Mesenchymal stem cell (in vitro differentiated cells and primary cell): ENCODE data around the gene KRT5.

Experiments
- DNase-seq: peaks from one replicate; pipeline ENCODE4 v3.0.0-alpha.2; 2013
- H2AFZ ChIP-seq: one replicate; pipeline ENCODE4 v1.6.1; 2013; ENCODE audit warnings: low read depth, mild to moderate bottlenecking, control low read depth, inconsistent platforms, low read length, moderate library complexity
- H2AK5ac ChIP-seq: 2 replicates; pipeline ENCODE4 v1.6.1; 2013; ENCODE audit warnings: low read length, moderate library complexity, mild to moderate bottlenecking, inconsistent platforms; ENCODE audit not compliant: severe bottlenecking
- H2BK120ac ChIP-seq: one replicate; pipeline ENCODE4 v1.6.1; 2013; ENCODE audit warnings: low read depth, mild to moderate bottlenecking, inconsistent platforms, low read length, moderate library complexity
- H2BK12ac ChIP-seq, 2 experiments: one replicate each; pipeline ENCODE4 v1.6.1; 2013; ENCODE audit warnings: inconsistent platforms in 2 of 2, low read length in 2 of 2, mild to moderate bottlenecking in 2 of 2, moderate library complexity in 2 of 2, control low read depth in 1 of 2
- H2BK15ac ChIP-seq: one replicate; pipeline ENCODE4 v1.6.1; 2013; ENCODE audit warnings: mild to moderate bottlenecking, low read depth, inconsistent platforms; ENCODE audit not compliant: poor library complexity, severe bottlenecking
- H2BK5ac ChIP-seq: 2 replicates; pipeline ENCODE4 v1.6.1; 2013; ENCODE audit warnings: low read depth, mild to moderate bottlenecking, low read length, control low read depth, inconsistent platforms; ENCODE audit not compliant: poor library complexity, severe bottlenecking
- H3K14ac ChIP-seq, 2 experiments: one replicate each; pipeline ENCODE4 v1.6.1; 2013; ENCODE audit warnings: inconsistent platforms in 2 of 2, low read length in 2 of 2, control low read depth in 1 of 2, mild to moderate bottlenecking in 1 of 2, moderate library complexity in 1 of 2
- H3K18ac ChIP-seq, 2 experiments: one replicate each; pipeline ENCODE4 v1.6.1; 2013; ENCODE audit warnings: inconsistent platforms in 2 of 2, low read length in 2 of 2, control low read depth in 1 of 2, low read depth in 1 of 2, mild to moderate bottlenecking in 1 of 2
- H3K23ac ChIP-seq, 2 experiments: one replicate each; pipeline ENCODE4 v1.6.1; 2013; ENCODE audit warnings: inconsistent platforms in 2 of 2, low read length in 2 of 2, mild to moderate bottlenecking in 2 of 2, moderate library complexity in 2 of 2, control low read depth in 1 of 2
- H3K27ac ChIP-seq: 2 replicates; pipeline ENCODE4 v1.5.1; 2013; ENCODE audit warnings: mild to moderate bottlenecking, moderate library complexity, low read length, control low read depth, inconsistent platforms; ENCODE audit not compliant: poor library complexity, severe bottlenecking
- H3K27me3 ChIP-seq, 2 experiments: 2 replicates each; pipeline versions ENCODE4 v1.6.1 to v1.7.0; 2013; ENCODE audit warnings: low read length in 2 of 2, mild to moderate bottlenecking in 2 of 2, moderate library complexity in 2 of 2, control low read depth in 1 of 2, inconsistent platforms in 1 of 2; ENCODE audit not compliant: control insufficient read depth in 1 of 2, insufficient read depth in 1 of 2
- H3K36me3 ChIP-seq, 2 experiments: 2 replicates each; pipeline versions ENCODE4 v1.6.1 to v1.7.0; 2013; ENCODE audit warnings: low read length in 2 of 2, control low read depth in 1 of 2, inconsistent platforms in 1 of 2, low read depth in 1 of 2, mild to moderate bottlenecking in 1 of 2; ENCODE audit not compliant: insufficient read depth in 2 of 2, control insufficient read depth in 1 of 2
- H3K4ac ChIP-seq, 2 experiments: one replicate each; pipeline ENCODE4 v1.6.1; 2013; ENCODE audit warnings: inconsistent platforms in 2 of 2, low read length in 2 of 2, mild to moderate bottlenecking in 2 of 2, moderate library complexity in 2 of 2, control low read depth in 1 of 2, low read depth in 1 of 2
- H3K4me1 ChIP-seq: 2 replicates; pipeline ENCODE4 v1.6.1; 2013; ENCODE audit warnings: low read depth, low read length, control low read depth; ENCODE audit not compliant: control insufficient read depth, insufficient read depth
- H3K4me2 ChIP-seq: 2 replicates; pipeline ENCODE4 v1.6.1; 2013; ENCODE audit warnings: low read length, mild to moderate bottlenecking, inconsistent platforms; ENCODE audit not compliant: poor library complexity, severe bottlenecking
- H3K4me3 ChIP-seq, 2 experiments: 2 replicates each; pipeline versions ENCODE4 v1.5.1 to v1.7.0; 2013; ENCODE audit warnings: low read length in 2 of 2, mild to moderate bottlenecking in 2 of 2, control low read depth in 1 of 2, low read depth in 1 of 2; ENCODE audit not compliant: insufficient read depth in 1 of 2
- H3K79me1 ChIP-seq: replicated peaks from 2 replicates; pipeline ENCODE4 v1.6.1; 2013; ENCODE audit warnings: mild to moderate bottlenecking, control low read depth, low read length, inconsistent platforms; ENCODE audit not compliant: poor library complexity, severe bottlenecking
- H3K9ac ChIP-seq: 2 replicates; pipeline ENCODE4 v1.7.0; 2013; ENCODE audit warnings: mild to moderate bottlenecking, low read length, moderate library complexity
- H3K9me3 ChIP-seq: 2 replicates; pipeline ENCODE4 v1.7.0; 2013; ENCODE audit warnings: mild to moderate bottlenecking, low read length; ENCODE audit not compliant: control insufficient read depth
- H4K8ac ChIP-seq: one replicate; pipeline ENCODE4 v1.6.1; 2013; ENCODE audit warnings: inconsistent platforms, mild to moderate bottlenecking, low read length, moderate library complexity
- H4K91ac ChIP-seq: one replicate; pipeline ENCODE4 v1.6.1; 2013; ENCODE audit warnings: mild to moderate bottlenecking, low read length, inconsistent platforms
- WGBS: methylation state at CpG from one replicate; pipeline ENCODE4 v1.1.7; 2013; ENCODE audit warnings: mixed read lengths; 5-methylcytosine and 5-hydroxymethylcytosine counted together

KRT5 gene

DNA sequence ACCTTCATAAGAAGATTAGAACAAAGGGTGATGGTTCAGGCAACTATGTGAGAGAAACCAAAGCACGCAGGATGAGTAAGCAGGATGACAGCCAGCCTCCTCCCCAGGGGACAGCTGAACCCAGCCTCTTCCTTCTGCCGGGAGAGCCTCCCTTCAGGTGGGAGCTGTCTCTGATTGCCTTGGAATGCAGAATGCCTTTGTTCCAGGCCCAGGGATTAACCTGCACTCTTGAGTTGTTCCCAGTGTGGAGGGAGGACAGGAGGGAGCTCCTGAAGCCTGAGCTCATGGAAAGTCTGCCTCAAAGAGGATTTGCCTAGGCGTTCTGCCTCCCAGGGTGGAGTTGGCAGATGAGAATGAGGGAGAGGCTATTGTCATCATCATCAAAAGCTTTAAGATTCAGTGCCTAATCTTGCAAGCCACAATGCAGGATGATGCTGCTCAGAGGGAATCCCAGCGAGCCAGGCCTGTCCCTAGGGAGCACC is 23.6 kb downstream of the KRT5 start:
- Histone ChIP-seq H3K9me3 (no peaks in the 10 kb centered on the region), H2BK12ac (no peak overlapping the region), H3K27ac (no peak overlapping the region), H3K18ac (no peak overlapping the region), H2AFZ (no peak overlapping the region), H3K79me1 (no peaks in the 10 kb centered on the region), H3K36me3 (no peaks in the 10 kb centered on the region), H3K4me3 (no peak overlapping the region), H2BK120ac (no peak overlapping the region), H3K4me1 (peaks cover 2% of the 10 kb centered on the region), H3K27me3 (peaks cover 21 to 45% of the 10 kb centered on the region in 2 experiments), H3K23ac (no peak overlapping the region), H4K8ac (no peak overlapping the region), H3K4ac (no peak overlapping the region), H2BK5ac (no peak overlapping the region), H2BK15ac (no peak overlapping the region), H3K4me2 (no peak overlapping the region), H4K91ac (no peak overlapping the region), H3K14ac (no peak overlapping the region), H3K9ac (no peak overlapping the region), H2AK5ac (no peak overlapping the region)
- DNase-seq: peak; percentile 22
- 22% methylated on average over 4 of the region's 4 CpGs for WGBS

DNA sequence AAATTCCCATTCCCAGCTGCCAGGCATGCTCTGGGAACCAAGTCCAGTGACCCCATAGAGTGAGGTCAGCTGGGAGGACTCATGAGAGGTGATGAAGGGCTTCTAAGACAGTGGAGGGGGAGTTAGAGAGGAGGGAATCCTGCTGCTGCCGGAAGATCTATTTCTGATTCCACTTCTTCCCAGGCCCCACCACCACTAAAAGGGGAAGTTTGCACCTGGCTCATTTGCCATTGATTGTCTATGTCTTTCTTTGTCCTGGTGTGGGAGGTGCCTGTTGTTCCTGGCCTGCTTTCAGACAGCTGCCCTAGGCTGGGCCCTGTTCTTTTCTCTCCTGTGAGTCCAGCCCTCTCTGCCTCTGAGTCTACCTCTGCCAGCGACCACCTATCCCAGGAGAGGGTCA is 24.1 kb downstream of the KRT5 start:
- Histone ChIP-seq H3K27ac (no peak overlapping the region), H3K9me3 (no peaks in the 10 kb centered on the region), H2BK15ac (no peak overlapping the region), H2BK12ac (no peak overlapping the region), H2AFZ (no peak overlapping the region), H2AK5ac (no peak overlapping the region), H3K9ac (no peak overlapping the region), H3K27me3 (peaks cover 25 to 50% of the 10 kb centered on the region in 2 experiments), H3K23ac (no peak overlapping the region), H3K4me2 (no peak overlapping the region), H2BK5ac (no peak overlapping the region), H2BK120ac (no peak overlapping the region), H4K8ac (no peak overlapping the region), H3K79me1 (no peaks in the 10 kb centered on the region), H3K18ac (no peak overlapping the region), H3K36me3 (no peaks in the 10 kb centered on the region), H3K4ac (no peak overlapping the region), H4K91ac (no peak overlapping the region), H3K4me1 (peaks cover 2% of the 10 kb centered on the region), H3K14ac (no peak overlapping the region), H3K4me3 (no peak overlapping the region)
- WGBS: 53% methylated on average over 1 of the region's 2 CpGs
- DNase-seq: no peak

DNA sequence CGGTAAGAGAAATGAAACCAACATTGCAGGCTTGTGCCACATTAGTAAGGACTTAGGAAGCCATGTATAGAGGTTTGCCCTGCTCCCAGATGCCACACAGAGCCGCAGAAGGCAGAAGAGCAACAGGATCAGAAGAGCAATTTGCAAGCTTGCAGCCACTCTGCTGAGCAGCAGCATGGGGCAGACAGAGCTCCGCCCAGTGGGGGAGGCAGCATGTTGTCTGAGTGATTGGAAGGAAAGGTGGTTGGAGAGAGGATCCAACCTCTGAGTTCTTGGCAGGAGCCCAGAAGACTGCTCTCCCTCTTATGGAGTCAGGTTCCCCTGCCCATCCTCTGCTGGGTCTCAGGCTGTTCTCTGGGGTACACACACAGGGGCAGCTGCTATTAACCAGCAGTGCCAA is 24.8 kb downstream of the KRT5 start:
- H2AFZ ChIP-seq: no peak overlapping the region

DNA sequence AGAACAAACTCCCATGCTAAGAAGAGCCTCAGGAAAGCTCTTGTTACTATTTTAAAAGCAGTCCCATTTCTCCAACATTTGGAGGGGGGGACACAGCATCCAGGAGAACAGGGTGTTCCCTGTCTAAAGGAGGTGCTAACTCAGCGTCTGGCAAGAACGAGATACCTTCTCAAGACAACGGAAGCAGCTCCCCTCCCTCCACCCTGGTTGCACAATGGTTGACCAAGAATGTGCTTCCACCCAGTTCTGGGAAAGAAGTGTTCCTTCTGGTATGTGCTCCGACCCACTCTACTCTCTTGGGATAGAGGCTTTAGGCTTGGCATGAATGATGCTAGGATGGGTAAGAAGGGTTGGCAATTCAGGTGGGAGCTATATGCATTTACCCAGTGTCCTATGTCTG is 25.7 kb downstream of the KRT5 start:
- no peak for DNase-seq
- Histone ChIP-seq H3K4me1 (peaks cover 2% of the 10 kb centered on the region), H2BK15ac (no peak overlapping the region), H4K8ac (no peak overlapping the region), H3K4me3 (no peak overlapping the region), H3K4ac (no peak overlapping the region), H3K9me3 (no peaks in the 10 kb centered on the region), H2BK12ac (no peak overlapping the region), H2AK5ac (no peak overlapping the region), H3K23ac (no peak overlapping the region), H3K14ac (no peak overlapping the region), H3K18ac (no peak overlapping the region), H2BK5ac (no peak overlapping the region), H3K4me2 (no peak overlapping the region), H2AFZ (no peak overlapping the region), H3K36me3 (no peaks in the 10 kb centered on the region), H4K91ac (no peak overlapping the region), H2BK120ac (no peak overlapping the region), H3K9ac (no peak overlapping the region), H3K27ac (no peak overlapping the region), H3K27me3 (peaks cover 25 to 64% of the 10 kb centered on the region in 2 experiments), H3K79me1 (no peaks in the 10 kb centered on the region)
- WGBS: 67% methylated on average over 4 of the region's 4 CpGs

More for the DNA sequence above, 24.8 kb downstream of the KRT5 start:
- Histone ChIP-seq H3K18ac (no peak overlapping the region), H3K4me2 (no peak overlapping the region), H4K8ac (no peak overlapping the region), H2BK120ac (no peak overlapping the region), H3K36me3 (no peaks in the 10 kb centered on the region), H2BK15ac (no peak overlapping the region), H2BK5ac (no peak overlapping the region), H3K4me3 (no peak overlapping the region), H3K14ac (peak overlapping the region in 1 of 2 experiments; percentile 11), H3K27me3 (peaks cover 25 to 55% of the 10 kb centered on the region in 2 experiments), H3K4ac (no peak overlapping the region), H3K9ac (no peak overlapping the region), H2AK5ac (no peak overlapping the region), H3K9me3 (no peaks in the 10 kb centered on the region), H3K27ac (no peak overlapping the region), H3K23ac (no peak overlapping the region), H3K79me1 (no peaks in the 10 kb centered on the region), H4K91ac (no peak overlapping the region), H3K4me1 (peaks cover 2% of the 10 kb centered on the region), H2BK12ac (no peak overlapping the region)
- no peak for DNase-seq
- WGBS: 24% methylated on average over 3 of the region's 3 CpGs
